Measurements from ENCODE around the gene RORB. TPM values are rescaled to one million over a fixed set of nuclear protein-coding genes. Genes with fewer than 3 reads are reported as not detected.

RORB gene
- total and polyA plus RNA-seq, 2 donors (not counting 1 experiment from before 2014, with no cell fraction given): 0.24 to 4.3 TPM

- no peak for DNase-seq (ENCODE audit: low read depth in 2 of 2)
- Histone ChIP-seq H3K4me3 (replicated peaks in 1 of 4; ENCODE audit: control extremely low read depth in 1 of 4, insufficient read depth in 1 of 4, low read depth in 3 of 4, low read length in 4 of 4) (no peak overlapping the region), H3K27me3 (ENCODE audit: control insufficient read depth, insufficient read depth, low read length) (peaks cover 11% of the 10 kb centered on the region), H3K9ac (ENCODE audit: insufficient read depth, low read length) (no peak overlapping the region), H2AFZ (ENCODE audit: low read length) (no peak overlapping the region), H3K4me2 (ENCODE audit: extremely low read depth, insufficient read depth, low read length) (no peak overlapping the region), H3K36me3 (ENCODE audit: control insufficient read depth, insufficient read depth, low read length) (no peaks in the 10 kb centered on the region), H3K4me1 (ENCODE audit: control insufficient read depth, extremely low read depth, insufficient read depth, low read length) (no peaks in the 10 kb centered on the region), H3K9me3 (ENCODE audit: control insufficient read depth, insufficient read depth, low read depth, low read length) (no peaks in the 10 kb centered on the region), H3K27ac (ENCODE audit: insufficient read depth, low read length) (no peak overlapping the region), H3K79me2 (ENCODE audit: control insufficient read depth, insufficient read depth, low read length) (no peaks in the 10 kb centered on the region), H4K20me1 (ENCODE audit: control insufficient read depth, extremely low read depth, insufficient read depth, low read length) (no peaks in the 10 kb centered on the region)
- TF ChIP-seq CTCF (conservative IDR thresholded peaks at IDR 0.05 in 1 of 2, IDR thresholded peaks at IDR 0.05 in 1 of 2; ENCODE audit: low read depth in 1 of 2, low read length in 2 of 2): no peak
- no peak for TF ChIP-seq EZH2 (IDR thresholded peaks at IDR 0.05; ENCODE audit: low read length, missing control alignments)
Measured at GRCh38 chr9:74494490-74494889, 2.6 kb upstream of the RORB start.

GRCh38 chr9:74496406-74496805 is 729 bp upstream of the RORB start:
- H3K27me3 ChIP-seq (ENCODE audit: control insufficient read depth, insufficient read depth, low read length): peaks cover 26% of the 10 kb centered on the region
- TF ChIP-seq EZH2 (IDR thresholded peaks at IDR 0.05; ENCODE audit: low read length, missing control alignments): no peak
- TF ChIP-seq CTCF (conservative IDR thresholded peaks at IDR 0.05 in 1 of 2, IDR thresholded peaks at IDR 0.05 in 1 of 2; ENCODE audit: low read depth in 1 of 2, low read length in 2 of 2): no peak
- no peak overlapping the region for H3K9ac ChIP-seq (ENCODE audit: insufficient read depth, low read length)

GRCh38 chr9:74497748-74498620 is 849 bp downstream of the RORB start:
- peak; percentile 45 for TF ChIP-seq EZH2 (IDR thresholded peaks at IDR 0.05; ENCODE audit: low read length, missing control alignments)
- no peak for TF ChIP-seq CTCF (conservative IDR thresholded peaks at IDR 0.05 in 1 of 2, IDR thresholded peaks at IDR 0.05 in 1 of 2; ENCODE audit: low read depth in 1 of 2, low read length in 2 of 2)
- H3K4me1 ChIP-seq (ENCODE audit: control insufficient read depth, extremely low read depth, insufficient read depth, low read length): no peaks in the 10 kb centered on the region
- H3K36me3 ChIP-seq (ENCODE audit: control insufficient read depth, insufficient read depth, low read length): no peaks in the 10 kb centered on the region
- peak overlapping the region; percentile 65 for H2AFZ ChIP-seq (ENCODE audit: low read length)
- H3K27ac ChIP-seq (ENCODE audit: insufficient read depth, low read length): no peak overlapping the region
- peaks cover 26% of the 10 kb centered on the region for H3K27me3 ChIP-seq (ENCODE audit: control insufficient read depth, insufficient read depth, low read length)
- H3K79me2 ChIP-seq (ENCODE audit: control insufficient read depth, insufficient read depth, low read length): no peaks in the 10 kb centered on the region
- peak overlapping the region; percentile 93 for H3K4me2 ChIP-seq (ENCODE audit: extremely low read depth, insufficient read depth, low read length)
- peak overlapping the region; percentile 68 to 85 (median 71) for H3K4me3 ChIP-seq (replicated peaks in 1 of 4; ENCODE audit: control extremely low read depth in 1 of 4, insufficient read depth in 1 of 4, low read depth in 3 of 4, low read length in 4 of 4)
- DNase-seq (ENCODE audit: low read depth in 2 of 2): peak; percentile 34 to 57
- H4K20me1 ChIP-seq (ENCODE audit: control insufficient read depth, extremely low read depth, insufficient read depth, low read length): no peaks in the 10 kb centered on the region
- no peaks in the 10 kb centered on the region for H3K9me3 ChIP-seq (ENCODE audit: control insufficient read depth, insufficient read depth, low read depth, low read length)
- no peak overlapping the region for H3K9ac ChIP-seq (ENCODE audit: insufficient read depth, low read length)

More at GRCh38 chr9:74496406-74496805, 729 bp upstream of the RORB start:
- H3K4me1 ChIP-seq (ENCODE audit: control insufficient read depth, extremely low read depth, insufficient read depth, low read length): no peaks in the 10 kb centered on the region
- no peaks in the 10 kb centered on the region for H3K9me3 ChIP-seq (ENCODE audit: control insufficient read depth, insufficient read depth, low read depth, low read length)
- H4K20me1 ChIP-seq (ENCODE audit: control insufficient read depth, extremely low read depth, insufficient read depth, low read length): no peaks in the 10 kb centered on the region
- no peak overlapping the region for H2AFZ ChIP-seq (ENCODE audit: low read length)
- H3K4me3 ChIP-seq (replicated peaks in 1 of 4; ENCODE audit: control extremely low read depth in 1 of 4, insufficient read depth in 1 of 4, low read depth in 3 of 4, low read length in 4 of 4): peak overlapping the region in 2 of 4 experiments; percentile 50 to 68
- no peak overlapping the region for H3K27ac ChIP-seq (ENCODE audit: insufficient read depth, low read length)
- no peaks in the 10 kb centered on the region for H3K79me2 ChIP-seq (ENCODE audit: control insufficient read depth, insufficient read depth, low read length)
- peak overlapping the region; percentile 93 for H3K4me2 ChIP-seq (ENCODE audit: extremely low read depth, insufficient read depth, low read length)
- H3K36me3 ChIP-seq (ENCODE audit: control insufficient read depth, insufficient read depth, low read length): no peaks in the 10 kb centered on the region
- peak in 1 of 2 donors; percentile 20 for DNase-seq (ENCODE audit: low read depth in 2 of 2)
